Mesendoderm (in vitro differentiated cells): ENCODE measurements around the gene CEP57L1.
A peak's percentile ranks its signal among the peaks of the same experiment; 100 is the strongest.
"Not testable (repeated sequence)": the region's sequence is repeated elsewhere in the genome, so short reads cannot be mapped to it uniquely, and the experiment has no call there.

Experiments
- DNase-seq: peaks from one replicate; pipeline ENCODE4 v3.0.0; 2013
- H2AK5ac ChIP-seq: 2 replicates; pipeline ENCODE4 v1.6.1; 2013; ENCODE audit warnings: low read length, inconsistent platforms
- H2BK120ac ChIP-seq: 2 replicates; pipeline ENCODE4 v1.6.1; 2013; ENCODE audit warnings: low read depth, mild to moderate bottlenecking, low read length, moderate library complexity, mixed read lengths
- H2BK15ac ChIP-seq: replicated peaks from 2 replicates; pipeline ENCODE4 v1.6.1; 2013; ENCODE audit warnings: low read depth, mild to moderate bottlenecking, moderate library complexity
- H2BK5ac ChIP-seq: 2 replicates; pipeline ENCODE4 v1.6.1; 2013; ENCODE audit warnings: low read length, inconsistent platforms
- H3K18ac ChIP-seq: 2 replicates; pipeline ENCODE4 v1.6.1; 2013; ENCODE audit warnings: mild to moderate bottlenecking, low read length, mixed read lengths
- H3K23ac ChIP-seq: one replicate; pipeline ENCODE4 v1.6.1; 2013; ENCODE audit warnings: low read length
- H3K27ac ChIP-seq: 2 replicates; pipeline ENCODE4 v1.5.1; 2013; ENCODE audit warnings: low read depth, mild to moderate bottlenecking, inconsistent platforms, low read length, moderate library complexity
- H3K27me3 ChIP-seq: 2 replicates; pipeline ENCODE4 v1.6.1; 2013; ENCODE audit warnings: low read length, control low read depth, mild to moderate bottlenecking, inconsistent platforms; ENCODE audit not compliant: insufficient read depth, poor library complexity
- H3K36me3 ChIP-seq: 2 replicates; pipeline ENCODE4 v1.6.1; 2013; ENCODE audit warnings: low read length, inconsistent platforms; ENCODE audit not compliant: control insufficient read depth, insufficient read depth
- H3K4ac ChIP-seq: one replicate; pipeline ENCODE4 v1.6.1; 2013; ENCODE audit warnings: low read depth, mild to moderate bottlenecking, low read length, moderate library complexity
- H3K4me1 ChIP-seq: 2 replicates; pipeline ENCODE4 v1.6.1; 2013; ENCODE audit warnings: low read depth, low read length, inconsistent platforms; ENCODE audit not compliant: control insufficient read depth
- H3K4me2 ChIP-seq: 2 replicates; pipeline ENCODE4 v1.6.1; 2013; ENCODE audit warnings: low read length
- H3K4me3 ChIP-seq: 2 replicates; pipeline ENCODE4 v1.5.1; 2013; ENCODE audit warnings: mild to moderate bottlenecking, low read length
- H3K56ac ChIP-seq: one replicate; pipeline ENCODE4 v1.6.1; 2013; ENCODE audit warnings: low read length
- H3K79me1 ChIP-seq: 2 replicates; pipeline ENCODE4 v1.6.1; 2013; ENCODE audit warnings: low read length, inconsistent platforms
- H3K79me2 ChIP-seq: 2 replicates; pipeline ENCODE4 v1.6.1; 2013; ENCODE audit warnings: mild to moderate bottlenecking, low read length; ENCODE audit not compliant: control insufficient read depth, insufficient read depth
- H3K9ac ChIP-seq: 2 replicates; pipeline ENCODE4 v1.6.1; 2013; ENCODE audit warnings: low read length, inconsistent platforms
- H4K5ac ChIP-seq: one replicate; pipeline ENCODE4 v1.6.1; 2013; ENCODE audit warnings: low read length
- H4K8ac ChIP-seq: one replicate; pipeline ENCODE4 v1.6.1; 2013; ENCODE audit warnings: low read depth, mild to moderate bottlenecking, control low read depth, low read length, moderate library complexity
- WGBS: extraction: QIAGEN DNeasy Blood & Tissue Kit; methylation state at CpG from one replicate; pipeline ENCODE4 v1.1.7; 2013; ENCODE audit warnings: low lambda C conversion rate, missing lambda C conversion rate; ENCODE audit not compliant: insufficient coverage; ENCODE audit errors: extremely low coverage; 5-methylcytosine and 5-hydroxymethylcytosine counted together

The CEP57L1 gene

DNA sequence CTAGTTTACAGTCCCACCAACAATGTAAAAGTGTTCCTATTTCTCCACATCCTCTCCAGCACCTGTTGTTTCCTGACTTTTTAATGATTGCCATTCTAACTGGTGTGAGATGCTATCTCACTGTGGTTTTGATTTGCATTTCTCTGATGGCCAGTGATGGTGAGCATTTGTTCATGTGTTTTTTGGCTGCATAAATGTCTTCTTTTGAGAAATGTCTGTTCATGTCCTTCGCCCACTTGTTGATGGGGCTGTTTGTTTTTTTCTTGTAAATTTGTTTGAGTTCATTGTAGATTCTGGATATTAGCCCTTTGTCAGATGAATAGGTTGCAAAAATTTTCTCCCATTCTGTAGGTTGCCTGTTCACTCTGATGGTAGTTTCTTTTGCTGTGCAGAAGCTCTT lies 53.4 kb downstream of the CEP57L1 start:
- H3K4me2 ChIP-seq, H3K27me3 ChIP-seq, H3K9ac ChIP-seq, H3K79me2 ChIP-seq, H4K8ac ChIP-seq, H4K5ac ChIP-seq, H3K23ac ChIP-seq, H3K4me1 ChIP-seq, H3K79me1 ChIP-seq, H3K36me3 ChIP-seq, H2BK15ac ChIP-seq, H2AK5ac ChIP-seq, H3K27ac ChIP-seq, DNase-seq, H3K4me3 ChIP-seq, H3K18ac ChIP-seq, H3K4ac ChIP-seq, H2BK5ac ChIP-seq, H3K56ac ChIP-seq, H2BK120ac ChIP-seq: not testable (repeated sequence)
- no CpG with 5 or more reads among the region's 1 CpG for WGBS

DNA sequence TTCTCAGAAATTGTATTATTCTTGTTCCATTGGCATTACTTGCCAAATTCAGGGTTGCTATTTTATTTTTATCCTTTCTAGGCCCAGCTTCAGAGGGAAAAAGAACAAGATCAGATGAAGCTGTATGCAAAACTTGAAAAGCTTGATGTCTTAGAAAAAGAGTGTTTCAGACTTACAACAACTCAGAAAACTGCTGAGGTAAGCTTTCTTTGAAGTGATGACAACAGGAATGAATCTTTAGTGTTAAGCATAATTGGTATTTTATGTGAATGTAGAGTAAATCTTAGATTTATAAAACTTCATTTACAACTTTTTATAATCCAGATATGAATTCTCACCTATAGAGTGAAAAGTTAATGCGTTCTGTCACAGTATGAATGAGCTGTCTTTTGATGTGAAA lies 58.4 kb downstream of the CEP57L1 start:
- no peaks in the 10 kb centered on the region for H3K36me3 ChIP-seq
- H3K4me2 ChIP-seq = no peak overlapping the region
- H3K18ac ChIP-seq = no peak overlapping the region
- no peak overlapping the region for H2AK5ac ChIP-seq
- H3K56ac ChIP-seq = no peak overlapping the region
- DNase-seq = no peak
- no peak overlapping the region for H3K4me3 ChIP-seq
- H3K27ac ChIP-seq = no peak overlapping the region
- no peaks in the 10 kb centered on the region for H3K79me1 ChIP-seq
- H2BK15ac ChIP-seq = no peak overlapping the region
- no peak overlapping the region for H2BK120ac ChIP-seq
- no peak overlapping the region for H3K23ac ChIP-seq
- no peak overlapping the region for H2BK5ac ChIP-seq
- WGBS = no CpG with 5 or more reads among the region's 1 CpG
- H4K8ac ChIP-seq = no peak overlapping the region
- H4K5ac ChIP-seq = no peak overlapping the region
- no peaks in the 10 kb centered on the region for H3K79me2 ChIP-seq
- no peak overlapping the region for H3K9ac ChIP-seq
- H3K4me1 ChIP-seq = no peaks in the 10 kb centered on the region
- no peaks in the 10 kb centered on the region for H3K27me3 ChIP-seq
- H3K4ac ChIP-seq = no peak overlapping the region

DNA sequence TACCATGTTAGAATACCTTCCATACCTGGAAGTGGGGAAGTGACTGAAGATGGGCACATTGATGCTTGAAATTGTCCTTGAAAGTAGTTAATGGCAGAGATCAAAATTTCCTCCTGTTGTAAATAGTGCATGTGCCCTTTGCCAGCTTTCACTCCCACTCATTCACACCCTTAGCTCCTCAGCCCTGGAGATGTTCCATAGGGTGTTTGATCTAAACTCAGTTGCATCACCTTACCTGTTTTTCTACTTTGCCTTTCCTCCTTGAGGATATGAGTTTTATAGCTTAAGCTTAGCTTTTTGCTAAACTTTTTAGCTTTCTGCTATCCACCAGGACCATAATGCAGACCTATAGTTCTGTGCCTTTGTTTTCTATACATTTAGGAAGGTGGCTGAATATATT lies 69.0 kb downstream of the CEP57L1 start:
- no peaks in the 10 kb centered on the region for H3K36me3 ChIP-seq
- H2BK120ac ChIP-seq = no peak overlapping the region
- no peak overlapping the region for H3K9ac ChIP-seq
- no peaks in the 10 kb centered on the region for H3K79me2 ChIP-seq
- H4K5ac ChIP-seq = no peak overlapping the region
- no peak overlapping the region for H3K4me3 ChIP-seq
- DNase-seq = no peak
- H3K27me3 ChIP-seq = no peaks in the 10 kb centered on the region
- no peak overlapping the region for H3K18ac ChIP-seq
- H3K4ac ChIP-seq = no peak overlapping the region
- no peak overlapping the region for H2BK5ac ChIP-seq
- no peak overlapping the region for H3K23ac ChIP-seq
- no peaks in the 10 kb centered on the region for H3K4me1 ChIP-seq
- H4K8ac ChIP-seq = no peak overlapping the region
- H2AK5ac ChIP-seq = no peak overlapping the region
- H3K4me2 ChIP-seq = no peak overlapping the region
- H3K27ac ChIP-seq = no peak overlapping the region
- no peak overlapping the region for H2BK15ac ChIP-seq
- no peaks in the 10 kb centered on the region for H3K79me1 ChIP-seq
- no peak overlapping the region for H3K56ac ChIP-seq

DNA sequence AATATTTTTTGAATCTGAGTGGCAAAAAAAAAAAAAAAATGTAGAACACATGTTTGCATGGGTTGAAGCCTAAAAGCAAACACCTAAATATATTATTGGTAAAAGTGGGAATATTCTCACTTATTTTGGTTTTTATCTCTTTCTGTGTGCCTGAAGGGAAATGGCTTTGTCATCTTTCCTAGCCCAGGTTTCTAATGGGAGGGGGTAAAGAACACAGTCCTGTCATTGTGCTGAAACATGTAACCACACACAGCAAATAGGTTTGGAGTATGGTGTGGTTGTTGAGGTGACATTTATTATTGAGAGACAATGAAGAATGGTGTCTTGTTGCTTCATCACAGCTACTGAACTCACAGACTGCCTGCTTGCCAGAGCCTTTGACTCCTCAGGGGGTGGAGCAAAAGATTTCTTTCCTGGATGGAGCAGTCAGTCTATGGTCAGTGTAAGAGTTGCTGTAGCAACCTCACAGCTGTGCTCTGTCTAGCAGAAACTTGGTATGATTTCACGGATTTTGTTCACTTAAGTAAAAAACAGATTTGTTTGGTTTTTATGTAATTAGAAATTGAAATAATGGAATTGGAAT lies 70.2 kb downstream of the CEP57L1 start:
- no peak overlapping the region for H3K27ac ChIP-seq
- no peak overlapping the region for H3K18ac ChIP-seq
- no peak overlapping the region for H4K8ac ChIP-seq
- H3K4me1 ChIP-seq = no peaks in the 10 kb centered on the region
- no peak overlapping the region for H3K9ac ChIP-seq
- no peak overlapping the region for H3K4me3 ChIP-seq
- no peaks in the 10 kb centered on the region for H3K27me3 ChIP-seq
- no peak overlapping the region for H4K5ac ChIP-seq
- no peak overlapping the region for H2BK120ac ChIP-seq
- H3K79me2 ChIP-seq = no peaks in the 10 kb centered on the region
- DNase-seq = peak; percentile 30
- no peaks in the 10 kb centered on the region for H3K36me3 ChIP-seq
- H3K56ac ChIP-seq = no peak overlapping the region
- no peak overlapping the region for H2AK5ac ChIP-seq
- WGBS = 100% methylated on average over 1 of the region's 1 CpG
- H2BK5ac ChIP-seq = no peak overlapping the region
- H2BK15ac ChIP-seq = no peak overlapping the region
- no peak overlapping the region for H3K23ac ChIP-seq
- no peak overlapping the region for H3K4ac ChIP-seq
- H3K4me2 ChIP-seq = no peak overlapping the region
- H3K79me1 ChIP-seq = no peaks in the 10 kb centered on the region

DNA sequence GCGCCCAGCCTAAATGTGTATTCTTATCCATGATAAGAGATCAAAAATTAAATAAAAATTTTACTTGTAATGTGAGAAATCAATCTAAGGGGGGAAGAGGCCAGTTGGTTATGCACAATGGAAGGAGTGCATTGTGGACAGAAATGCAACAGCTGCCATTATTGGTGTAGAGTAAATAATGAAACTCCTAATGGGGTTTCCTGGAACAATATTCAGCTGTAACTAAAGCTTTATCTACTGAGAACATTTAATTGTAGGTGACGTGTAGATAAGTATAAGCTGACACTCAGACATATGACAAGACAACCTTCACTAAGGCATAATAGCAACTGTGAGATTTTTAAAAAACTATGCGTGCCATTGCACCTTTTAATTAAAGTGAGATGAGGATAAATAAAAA lies 71.4 kb downstream of the CEP57L1 start:
- Histone ChIP-seq H3K79me2 (no peaks in the 10 kb centered on the region), H3K56ac (no peak overlapping the region), H3K79me1 (no peaks in the 10 kb centered on the region), H2BK120ac (no peak overlapping the region), H2AK5ac (no peak overlapping the region), H3K18ac (no peak overlapping the region), H4K8ac (no peak overlapping the region), H4K5ac (no peak overlapping the region), H2BK5ac (no peak overlapping the region), H3K27me3 (no peaks in the 10 kb centered on the region), H2BK15ac (no peak overlapping the region), H3K36me3 (no peaks in the 10 kb centered on the region), H3K23ac (no peak overlapping the region), H3K4me3 (no peak overlapping the region), H3K27ac (no peak overlapping the region), H3K4me2 (no peak overlapping the region), H3K4ac (no peak overlapping the region), H3K9ac (no peak overlapping the region), H3K4me1 (no peaks in the 10 kb centered on the region)
- WGBS = no CpG with 5 or more reads among the region's 3 CpGs
- DNase-seq = no peak

DNA sequence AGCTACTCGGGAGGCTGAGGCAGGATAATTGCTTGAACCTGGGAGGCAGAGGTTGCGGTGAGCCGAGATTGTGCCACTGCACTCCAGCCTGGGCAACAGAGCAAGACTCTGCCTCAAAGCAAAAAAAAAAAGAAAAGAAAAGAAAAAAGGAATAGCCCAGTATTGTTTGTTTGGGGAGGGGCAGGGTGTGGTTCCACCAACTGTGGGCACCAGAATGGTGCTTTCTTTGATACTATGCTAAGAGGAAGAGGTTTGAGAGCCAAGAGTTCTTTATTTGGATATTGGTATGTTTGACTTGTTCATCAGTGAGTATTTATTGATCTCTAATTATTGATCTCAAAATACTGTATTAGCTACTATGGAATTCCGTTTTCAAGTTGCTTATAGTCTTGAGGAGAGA lies 72.3 kb downstream of the CEP57L1 start:
- H3K9ac ChIP-seq = no peak overlapping the region
- H4K8ac ChIP-seq = no peak overlapping the region
- no peak overlapping the region for H3K4ac ChIP-seq
- no peak for DNase-seq
- H3K79me2 ChIP-seq = no peaks in the 10 kb centered on the region
- no peaks in the 10 kb centered on the region for H3K27me3 ChIP-seq
- H2AK5ac ChIP-seq = no peak overlapping the region
- no CpG with 5 or more reads among the region's 4 CpGs for WGBS
- no peak overlapping the region for H2BK15ac ChIP-seq
- H3K4me3 ChIP-seq = no peak overlapping the region
- no peak overlapping the region for H2BK120ac ChIP-seq
- H3K18ac ChIP-seq = no peak overlapping the region
- H3K4me1 ChIP-seq = no peaks in the 10 kb centered on the region
- H3K23ac ChIP-seq = no peak overlapping the region
- no peak overlapping the region for H4K5ac ChIP-seq
- no peaks in the 10 kb centered on the region for H3K36me3 ChIP-seq
- H3K56ac ChIP-seq = no peak overlapping the region
- no peak overlapping the region for H3K4me2 ChIP-seq
- H2BK5ac ChIP-seq = no peak overlapping the region
- no peaks in the 10 kb centered on the region for H3K79me1 ChIP-seq
- no peak overlapping the region for H3K27ac ChIP-seq
